Measurements from ENCODE around the gene ANXA2R. TPM values are rescaled to one million over a fixed set of nuclear protein-coding genes. Genes with fewer than 3 reads are reported as not detected.
A peak's percentile ranks its signal among the peaks of the same experiment; 100 is the strongest.

ANXA2R gene
- total and polyA plus RNA-seq, 9 of the 15 experiments (the other 6 are each of a cell fraction or from before 2014, with no cell fraction given): 2.1 to 4.8 (median 3.4) TPM

GRCh38 chr5:43042626-43043399 lies 2.7 kb upstream of the ANXA2R start (continued):
- TF ChIP-seq ZBTB33 (CRISPR knock-in tag; IDR thresholded peaks at IDR 0.05): peak; percentile 83
- peak; percentile 62 for TF ChIP-seq CBFA2T2 (conservative IDR thresholded peaks at IDR 0.05)
- 0 out of 2 replicates have a peak, but pooled peaks have one; percentile 19 for TF ChIP-seq GMEB1 (CRISPR knock-in tag; IDR thresholded peaks at IDR 0.05)
- peak in 1 of 2 experiments; percentile 16; a peak in 1 of 4 replicates for TF ChIP-seq ZNF639 (CRISPR knock-in tag; conservative IDR thresholded peaks at IDR 0.05 in 1 of 2, IDR thresholded peaks at IDR 0.05 in 1 of 2)
- TF ChIP-seq ZNF444 (CRISPR knock-in tag; IDR thresholded peaks at IDR 0.05): 0 out of 2 replicates have a peak, but pooled peaks have one; percentile 55
- TF ChIP-seq RNF219 (CRISPR knock-in tag; IDR thresholded peaks at IDR 0.05): no peak
- TF ChIP-seq POLR2H (tag; IDR thresholded peaks at IDR 0.05; ENCODE audit: low read depth): no peak
- no peak for TF ChIP-seq ZNF347 (CRISPR knock-in tag; IDR thresholded peaks at IDR 0.05; ENCODE audit: low read depth)
- TF ChIP-seq GTF2B (IDR thresholded peaks at IDR 0.05; ENCODE audit: extremely low read depth, insufficient read length): no peak
- TF ChIP-seq NR4A1 (CRISPR knock-in tag; IDR thresholded peaks at IDR 0.05): peak; percentile 60; the same call in 1 of the 2 replicates
- TF ChIP-seq NR4A1 (tag; IDR thresholded peaks at IDR 0.05): peak; percentile 88; the same call in 1 of the 2 replicates
- peak; percentile 80 for TF ChIP-seq CCNT2 (IDR thresholded peaks at IDR 0.05; ENCODE audit: borderline replicate concordance, extremely low read depth, insufficient read length, low read depth, low read length)

All from K562 (cell line).